UCSD-AML1 (cell line): Measurements from ENCODE around the gene BSN.
"Not testable (repeated sequence)": the region's sequence is repeated elsewhere in the genome, so short reads cannot be mapped to it uniquely, and the experiment has no call there.

ENCODE experiments used
- DNase-seq: peaks from one replicate; lab custom pipeline; 2025; ENCODE audit not compliant: unreplicated experiment; lab: John Stamatoyannopoulos, UW

The BSN gene

DNA sequence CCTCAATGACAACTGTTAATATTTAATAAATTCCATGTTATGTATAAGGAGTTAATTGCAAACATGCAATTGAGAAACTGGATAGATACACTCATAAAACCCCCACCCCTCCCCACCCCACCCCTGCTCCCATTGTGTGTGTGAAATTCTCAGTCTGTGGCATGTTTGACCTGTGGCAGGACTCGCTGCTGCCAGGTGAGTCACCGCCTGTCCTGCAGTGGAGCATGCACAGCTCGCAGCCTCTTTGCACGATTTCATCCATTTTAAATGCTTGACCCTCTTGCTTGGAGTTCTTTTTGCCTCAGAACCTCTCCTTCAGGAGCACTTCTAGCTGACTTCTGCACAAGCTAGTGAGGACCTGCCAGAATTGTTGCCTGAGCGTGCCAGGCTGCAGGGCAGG is 114.6 kb downstream of the BSN start:
- no peak for DNase-seq

DNA sequence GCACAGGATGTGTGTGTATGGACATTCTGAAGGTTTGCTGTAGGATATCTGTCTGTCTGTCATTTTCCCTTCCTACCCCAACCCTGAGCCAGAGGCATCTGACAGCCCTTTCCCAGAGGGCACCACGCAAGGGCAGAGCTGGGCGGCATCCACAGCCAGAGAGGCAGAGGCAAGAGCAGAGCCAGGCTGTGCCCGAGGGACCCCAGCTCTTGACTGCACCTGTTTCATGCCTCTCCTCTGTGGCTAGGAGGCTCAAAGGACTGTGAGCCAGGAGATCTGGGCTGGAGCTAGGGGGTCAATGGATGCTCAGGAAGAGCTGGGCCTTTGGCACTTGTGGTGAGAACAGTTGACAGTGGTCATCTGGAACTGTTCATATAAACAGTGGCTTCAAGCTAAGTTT is 115.1 kb downstream of the BSN start:
- DNase-seq, result no peak

DNA sequence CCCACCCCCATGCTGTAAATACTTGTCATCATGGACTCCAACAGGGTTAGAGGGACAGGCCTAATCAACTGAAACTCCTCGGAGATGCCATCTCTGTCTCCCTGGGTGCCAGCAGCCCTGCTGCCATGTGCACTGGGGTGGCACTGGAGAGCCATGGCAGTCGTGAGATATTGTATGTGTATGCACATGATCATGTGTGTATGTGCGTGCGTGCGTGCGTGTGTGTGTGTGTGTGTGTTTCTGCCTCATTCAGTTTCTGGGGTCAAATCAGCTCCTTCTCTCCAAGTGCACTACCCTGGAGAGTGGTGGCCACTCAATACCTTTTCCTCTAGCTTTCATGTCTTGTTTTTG is 116.6 kb downstream of the BSN start:
- DNase-seq, result no peak

DNA sequence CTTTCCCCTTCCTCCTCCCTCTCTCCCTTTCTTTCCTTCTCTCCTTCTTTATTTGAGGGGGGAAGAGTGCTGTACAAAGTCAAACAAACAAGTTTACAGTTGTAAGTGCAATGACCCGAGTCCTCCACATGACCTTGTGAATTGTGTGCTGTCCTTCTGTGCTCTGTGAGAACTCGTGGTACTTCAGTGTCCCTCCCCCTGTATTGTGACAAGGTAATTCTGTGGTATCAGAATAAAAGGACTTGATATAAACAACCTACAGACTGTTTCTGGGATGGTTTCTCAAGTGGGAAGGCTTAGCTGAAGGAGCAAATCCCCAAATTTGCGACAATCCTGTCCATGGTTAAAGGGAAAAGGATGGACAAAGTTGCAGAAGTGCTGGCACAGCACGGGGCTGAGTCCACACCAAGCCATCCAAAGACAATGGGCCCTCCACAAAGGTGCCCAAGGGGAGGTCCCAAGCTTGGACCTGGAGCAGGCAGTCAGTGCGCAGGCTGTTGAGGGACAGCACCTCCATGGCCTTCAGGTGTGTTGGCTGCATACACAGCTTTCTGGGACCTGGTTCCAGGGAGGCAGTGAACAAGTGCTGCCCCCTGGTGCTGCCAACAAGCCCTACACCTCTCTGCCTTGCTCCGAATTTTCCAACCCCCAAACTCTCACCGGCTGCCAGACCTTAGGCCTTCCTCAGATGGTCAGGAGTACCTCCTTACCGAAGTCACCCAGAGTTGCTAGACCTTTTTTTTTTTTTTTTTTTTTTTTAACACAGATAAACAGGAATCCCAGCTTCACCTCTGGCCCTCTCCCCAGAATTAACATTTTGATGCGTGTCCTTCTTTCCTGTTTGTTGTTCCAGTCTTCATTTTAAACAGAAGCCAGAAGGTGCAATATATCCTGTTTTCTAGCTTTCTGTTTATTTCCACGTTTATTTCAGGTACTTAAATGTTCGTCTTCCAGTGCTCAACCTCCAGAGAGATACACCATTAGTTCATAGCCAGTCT is 117.3 kb downstream of the BSN start:
- no peak for DNase-seq

DNA sequence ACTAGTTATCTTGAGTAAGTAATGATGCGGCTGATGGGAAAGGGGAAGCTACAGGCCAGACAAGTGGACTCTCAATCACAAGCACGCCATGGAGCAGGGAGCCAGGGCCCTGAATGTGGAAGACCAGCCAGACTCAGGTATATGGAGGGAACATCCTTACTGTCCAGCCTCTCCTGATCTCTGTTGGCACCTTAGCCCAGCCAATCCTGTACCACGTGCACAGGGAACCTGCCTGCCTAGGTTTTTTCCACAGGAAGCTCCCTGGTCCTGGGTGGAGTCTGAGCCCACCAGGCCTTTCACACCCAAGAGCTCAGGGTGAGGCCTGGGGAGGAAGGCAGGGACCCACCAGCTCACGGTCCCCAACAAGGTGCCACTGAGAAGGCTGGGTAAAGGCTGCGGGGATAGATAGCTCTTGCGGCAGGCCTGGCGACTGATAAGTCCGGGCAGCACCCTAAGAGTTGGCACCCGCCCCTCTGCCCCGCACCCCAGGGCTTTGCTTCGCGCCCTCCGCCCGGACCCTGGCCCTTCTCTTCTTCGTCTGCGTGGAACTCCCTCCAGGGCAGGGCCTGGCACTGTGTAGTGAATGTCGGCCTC is 118.9 kb downstream of the BSN start:
- no peak for DNase-seq

DNA sequence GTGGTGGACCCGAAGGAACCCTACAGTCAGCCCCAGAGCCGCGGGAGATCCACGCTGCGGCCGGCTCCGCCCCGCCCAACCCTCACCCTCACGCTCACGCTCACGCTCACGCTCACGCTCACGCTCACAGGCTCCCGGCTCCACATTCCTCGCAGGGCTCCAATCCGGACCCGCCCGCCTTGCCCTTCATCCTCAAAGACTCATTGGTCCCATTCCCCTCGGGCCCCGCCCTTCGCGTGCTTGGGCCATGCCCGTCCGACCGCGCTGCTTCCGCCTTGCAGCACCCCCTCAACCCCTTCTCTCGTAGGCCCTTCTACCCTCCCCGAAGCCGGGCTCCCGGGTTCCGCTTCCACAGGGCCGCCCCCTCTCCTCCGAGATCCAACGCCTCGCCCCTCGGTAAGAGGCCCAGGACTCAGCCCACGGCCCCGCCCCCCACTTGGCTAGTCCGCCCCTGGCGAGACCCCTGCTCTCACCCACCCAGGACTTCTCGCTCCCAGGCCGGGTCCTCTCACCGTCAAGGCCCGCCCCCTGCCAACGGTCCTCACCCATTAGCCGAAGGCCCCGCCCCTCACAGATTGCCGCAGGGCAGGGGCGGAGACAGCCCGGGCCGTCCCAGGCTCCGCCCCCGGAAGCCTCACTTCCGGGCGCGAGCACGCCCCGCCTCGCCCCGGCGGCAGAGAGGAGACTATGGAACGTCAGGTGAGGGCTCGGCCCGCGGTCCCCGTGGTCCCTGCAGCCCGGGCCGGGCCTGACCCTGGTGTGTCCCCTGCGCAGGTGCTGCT is 119.6 kb downstream of the BSN start, which contains the start of gene APEH:
APEH (plus strand) TSS at position 637 of the 782 bp plus-strand sequence; CDS start at position 688, 51 bp downstream.
- DNase-seq, result no peak

DNA sequence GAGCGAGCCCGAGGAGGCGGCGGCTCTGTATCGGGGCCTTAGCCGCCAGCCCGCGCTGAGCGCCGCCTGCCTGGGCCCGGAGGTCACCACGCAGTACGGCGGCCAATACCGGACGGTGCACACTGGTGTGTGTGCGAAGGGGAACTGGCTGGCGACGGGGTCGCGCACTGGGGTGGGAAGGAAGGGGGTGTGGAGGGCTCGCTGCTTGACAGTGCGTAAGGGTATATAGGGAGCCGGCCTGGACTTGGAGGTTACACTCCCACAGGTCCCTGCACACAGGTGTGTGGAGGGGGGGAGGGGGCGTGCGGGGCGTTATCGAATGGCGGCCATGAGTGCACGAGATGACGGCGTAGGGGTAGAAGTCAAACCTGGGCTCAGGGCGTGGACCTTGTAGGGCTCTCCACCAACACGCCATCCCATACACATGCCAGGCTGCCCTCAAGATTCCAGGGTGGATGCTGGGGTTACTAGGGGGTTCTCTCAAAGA is 120.3 kb downstream of the BSN start:
- DNase-seq, result no peak

DNA sequence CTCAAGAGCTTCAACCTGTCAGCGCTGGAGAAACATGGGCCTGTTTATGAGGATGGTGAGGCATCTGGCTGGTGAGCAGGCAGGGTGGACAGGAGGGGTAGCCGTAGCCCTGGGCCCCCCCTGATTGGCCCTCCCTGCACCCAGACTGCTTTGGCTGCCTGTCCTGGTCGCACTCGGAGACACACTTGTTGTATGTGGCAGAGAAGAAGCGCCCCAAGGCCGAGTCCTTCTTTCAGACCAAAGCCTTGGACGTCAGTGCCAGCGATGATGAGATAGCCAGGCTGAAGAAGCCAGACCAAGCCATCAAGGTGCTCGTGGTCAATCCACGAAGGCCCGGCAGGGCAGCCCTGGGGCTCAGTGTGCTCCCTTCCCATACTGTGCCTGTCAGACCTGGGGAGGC is 121.6 kb downstream of the BSN start:
- DNase-seq, result no peak

DNA sequence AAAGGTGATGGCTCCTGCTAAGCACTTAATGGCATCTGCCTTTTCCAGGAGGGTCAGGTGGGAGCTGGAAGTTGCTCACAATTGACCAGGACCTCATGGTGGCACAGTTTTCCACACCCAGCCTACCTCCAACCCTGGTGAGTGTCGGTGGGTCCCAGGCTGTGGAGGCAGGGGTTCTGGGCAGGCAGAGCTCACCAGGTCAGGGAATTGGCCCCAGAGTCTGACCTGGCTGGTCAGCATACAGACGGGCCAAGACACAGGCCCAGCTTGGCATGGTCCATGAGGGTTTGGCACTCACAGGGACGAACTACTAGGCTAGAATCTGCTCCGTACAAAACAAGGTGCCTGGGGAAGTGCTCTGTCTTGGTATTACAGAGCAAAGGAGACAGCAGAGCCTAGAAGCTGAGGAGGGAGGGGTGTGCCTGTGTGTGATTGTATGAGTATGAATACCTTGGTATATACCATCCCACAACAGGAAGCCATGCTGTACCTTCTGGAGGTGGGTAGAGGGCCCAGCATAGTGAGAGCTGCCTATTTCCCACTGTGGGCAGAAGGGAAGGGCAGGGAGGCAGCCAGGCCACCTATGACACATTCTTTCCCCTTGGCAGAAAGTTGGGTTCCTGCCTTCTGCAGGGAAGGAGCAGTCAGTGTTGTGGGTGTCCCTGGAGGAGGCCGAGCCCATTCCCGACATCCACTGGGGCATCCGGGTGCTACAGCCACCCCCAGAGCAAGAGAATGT is 126.4 kb downstream of the BSN start:
- DNase-seq, result no peak

DNA sequence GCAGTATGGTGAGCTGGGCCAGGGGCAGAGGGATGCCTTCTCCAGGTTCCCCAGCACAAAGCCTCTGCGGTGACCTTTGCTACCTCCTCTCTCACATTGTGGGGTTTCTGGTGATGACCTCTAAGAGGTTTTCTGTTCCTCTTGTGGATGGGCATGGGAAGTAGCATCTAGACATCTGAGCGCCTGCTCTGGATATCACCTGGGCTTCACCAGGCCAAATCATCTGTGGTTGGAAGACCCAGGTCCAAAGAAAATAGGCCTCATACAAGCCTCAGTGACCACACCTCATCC is 126.9 kb downstream of the BSN start:
- DNase-seq, result no peak

DNA sequence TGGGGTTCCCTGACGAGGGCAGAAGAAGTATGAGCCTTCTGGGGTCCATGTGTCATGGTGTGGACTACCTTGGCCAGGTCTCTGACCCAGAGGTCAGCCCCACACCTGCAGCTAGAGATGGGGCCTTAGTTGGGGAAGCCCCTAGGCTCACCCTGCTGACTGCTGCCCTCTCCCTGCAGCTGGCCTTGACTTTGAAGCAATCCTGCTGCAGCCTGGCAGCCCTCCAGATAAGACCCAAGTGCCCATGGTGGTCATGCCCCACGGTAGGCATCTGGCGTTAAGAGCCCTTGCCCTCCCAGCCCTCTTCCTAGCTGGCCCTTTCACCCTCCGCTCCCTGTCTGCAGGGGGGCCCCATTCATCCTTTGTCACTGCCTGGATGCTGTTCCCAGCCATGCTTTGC is 127.3 kb downstream of the BSN start:
- no peak for DNase-seq

DNA sequence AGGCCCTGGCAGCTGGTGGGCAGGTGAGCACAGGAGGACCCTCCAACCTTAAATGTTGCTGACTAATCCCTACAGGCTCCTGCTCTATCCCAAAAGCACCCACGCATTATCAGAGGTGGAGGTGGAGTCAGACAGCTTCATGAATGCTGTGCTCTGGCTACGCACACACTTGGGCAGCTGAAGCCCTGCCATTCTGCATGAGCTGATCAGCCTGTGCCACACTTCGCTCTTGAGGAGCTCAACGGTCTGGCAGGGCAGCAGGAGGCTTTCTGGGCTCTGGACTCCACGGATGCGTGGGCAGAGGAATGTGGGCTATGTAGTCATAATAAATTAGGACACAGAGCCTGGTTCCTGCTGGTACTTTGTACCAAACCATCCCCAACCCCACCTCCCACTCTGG is 128.9 kb downstream of the BSN start:
- no peak for DNase-seq

DNA sequence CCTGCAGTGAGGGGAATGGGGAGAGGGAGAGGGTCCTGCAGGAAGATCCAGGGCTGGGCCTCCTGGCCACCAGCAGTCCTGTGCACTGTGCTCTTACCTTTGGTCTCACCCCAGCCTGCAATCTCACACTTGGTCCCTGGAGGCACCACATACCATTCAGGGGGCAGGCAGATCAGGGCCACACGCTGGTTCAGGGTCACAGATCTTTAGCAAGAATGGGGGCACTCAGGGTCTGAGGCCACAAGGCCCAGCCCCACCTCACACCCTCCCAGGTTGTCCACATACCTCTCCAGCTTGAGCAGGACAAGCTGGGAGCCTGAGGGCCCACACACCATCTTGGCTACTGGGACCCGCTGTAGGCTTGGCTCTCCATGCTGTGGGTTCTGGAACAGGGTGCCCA is 130.2 kb downstream of the BSN start:
- not testable (repeated sequence) for DNase-seq

DNA sequence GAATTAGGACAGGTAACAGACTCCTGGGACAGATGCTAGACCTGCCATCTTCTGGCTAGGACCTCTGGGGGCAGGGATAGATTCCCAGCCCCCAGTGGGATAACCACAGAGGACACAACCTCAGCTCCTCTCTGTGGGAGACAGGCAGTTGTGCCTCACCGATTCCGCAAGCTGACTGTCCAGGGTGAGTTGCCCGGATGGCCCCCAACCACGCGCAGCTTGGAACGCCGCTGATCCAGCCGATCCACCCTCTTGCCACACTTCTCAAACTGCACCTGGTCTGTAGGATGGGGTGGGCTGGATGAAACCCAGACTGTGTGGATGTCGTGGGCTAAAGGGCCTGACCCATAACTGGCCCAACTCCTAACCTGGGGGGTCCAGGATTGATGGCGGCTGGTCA is 130.8 kb downstream of the BSN start:
- not testable (repeated sequence) for DNase-seq

DNA sequence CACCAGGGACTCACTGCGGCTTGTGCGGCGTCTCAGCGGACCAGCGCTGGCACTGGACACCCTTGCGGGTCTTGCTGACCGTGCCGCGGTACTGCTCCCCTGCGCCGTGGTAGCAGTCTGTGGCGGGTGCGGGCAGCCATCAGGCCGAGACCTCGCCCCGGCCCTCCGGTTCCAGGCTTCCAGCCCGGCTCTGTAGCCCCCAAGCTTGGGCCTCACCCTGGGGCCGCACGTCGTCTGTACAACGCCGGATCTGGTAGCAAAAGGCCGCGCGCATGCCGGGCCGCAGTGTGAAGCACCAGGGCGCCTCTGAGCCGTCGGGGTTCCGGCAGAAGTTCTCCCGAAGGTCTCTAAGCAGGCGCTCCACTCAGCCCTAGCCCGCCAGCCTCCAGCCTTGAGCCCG is 131.6 kb downstream of the BSN start:
- DNase-seq, result not testable (repeated sequence)

DNA sequence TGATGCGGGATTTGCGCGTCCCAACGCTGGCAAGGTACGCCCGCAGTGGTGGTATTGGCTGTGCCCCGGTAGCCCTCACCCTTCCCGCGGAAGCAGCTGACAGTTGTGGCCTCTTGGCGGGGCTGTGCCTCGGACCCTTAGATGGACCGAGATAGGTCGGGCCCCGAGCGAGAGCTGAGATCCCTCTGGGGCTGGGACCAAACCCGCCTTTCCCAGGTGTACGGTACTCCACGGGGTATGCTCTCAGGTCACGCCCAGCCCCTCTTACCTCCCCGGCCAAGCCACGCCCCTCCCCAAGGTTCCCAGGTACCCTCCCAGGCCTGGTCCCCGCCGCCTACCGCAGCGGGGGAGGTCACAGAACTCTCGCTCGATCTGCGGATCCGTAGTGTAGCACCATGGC is 132.1 kb downstream of the BSN start:
- not testable (repeated sequence) for DNase-seq

DNA sequence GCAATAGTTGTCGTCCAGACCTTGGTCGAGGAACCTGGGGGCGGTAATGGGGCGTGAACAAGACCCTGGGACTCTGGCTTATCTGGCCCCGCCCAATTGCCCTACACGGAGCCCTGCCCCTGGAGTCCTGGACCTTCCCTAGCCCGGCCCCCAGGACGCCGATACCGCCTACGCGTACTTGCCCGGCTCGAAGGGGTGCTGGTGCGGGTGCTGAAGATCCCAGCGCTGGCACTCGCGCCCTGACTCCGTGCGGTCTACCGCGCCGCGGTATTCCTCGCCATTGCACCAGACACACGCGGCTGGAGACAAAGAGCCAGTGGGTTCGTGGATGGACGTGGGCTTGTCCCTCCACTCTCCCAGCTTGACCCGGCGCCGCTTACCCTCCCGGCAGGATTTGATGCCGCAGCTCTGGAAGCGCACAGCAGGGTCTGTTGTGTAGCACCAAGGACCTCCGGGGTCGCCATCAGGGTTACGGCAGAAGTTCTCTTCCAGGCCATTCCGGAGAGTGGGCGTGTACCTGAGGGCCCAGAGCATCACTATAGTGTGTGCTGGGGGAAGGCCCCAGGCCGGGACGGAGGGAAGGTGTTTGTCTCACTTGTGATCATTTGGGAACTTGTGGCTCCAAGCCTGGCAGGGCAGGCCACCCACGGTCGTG is 132.6 kb downstream of the BSN start:
- not testable (repeated sequence) for DNase-seq

DNA sequence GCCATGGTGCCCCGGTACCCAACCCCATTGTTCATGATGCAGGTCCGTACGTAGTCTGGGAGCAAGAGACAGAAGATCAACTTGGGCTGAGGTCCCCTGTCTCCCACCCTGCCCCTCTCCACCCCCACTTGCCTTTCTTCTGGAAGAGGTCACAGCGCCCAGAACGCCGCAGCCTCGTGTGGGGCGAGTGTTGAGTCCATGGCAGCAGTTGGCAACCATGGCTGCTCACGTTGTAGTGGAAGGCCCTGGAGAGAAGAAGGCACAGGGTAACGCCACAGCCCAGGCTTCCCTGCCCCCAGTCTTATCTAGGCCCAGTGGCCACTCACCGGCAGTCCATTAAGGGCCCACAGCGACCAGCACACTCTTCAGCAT is 133.1 kb downstream of the BSN start:
- not testable (repeated sequence) for DNase-seq

DNA sequence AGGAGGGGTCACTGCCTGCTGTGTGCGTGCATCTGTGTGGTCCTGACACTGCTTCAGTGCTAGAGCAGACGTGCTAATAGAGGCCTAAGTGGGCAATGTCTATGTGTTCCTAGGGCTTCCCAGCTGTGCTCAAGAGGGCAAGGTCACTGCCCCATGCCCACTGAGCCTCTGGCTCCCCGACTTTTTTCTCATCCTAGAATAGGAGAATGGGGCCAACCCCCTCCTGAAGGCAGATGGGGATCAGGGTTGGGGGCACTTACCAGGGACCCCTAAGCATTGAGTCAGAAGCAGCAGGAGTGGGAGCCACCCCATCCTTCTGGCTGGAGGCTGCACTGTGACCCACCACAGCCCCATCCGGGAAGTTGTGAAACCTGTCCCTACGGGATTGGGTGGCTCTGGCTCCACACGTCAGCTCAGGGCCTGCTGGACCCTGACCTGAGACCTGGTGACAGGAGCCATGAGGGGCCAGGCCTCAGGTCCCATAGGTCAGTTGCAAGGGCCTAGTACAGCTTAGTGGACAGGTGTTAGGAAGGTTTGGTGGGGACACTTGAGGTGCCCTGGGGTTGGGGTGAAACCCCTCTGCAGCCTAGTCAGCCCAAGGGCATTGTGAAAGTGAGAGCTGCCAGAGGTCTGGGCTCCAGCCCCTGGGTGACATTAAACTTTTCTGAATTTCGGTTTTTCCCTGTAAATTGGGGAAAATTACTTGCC is 134.2 kb downstream of the BSN start:
- not testable (repeated sequence) for DNase-seq
